Activated CD4-positive, alpha-beta memory T cell treated with anti-CD3 and anti-CD28 coated beads for 36 hours (primary cell): ENCODE results near the gene CADM3. TPM values are rescaled to one million over a fixed set of nuclear protein-coding genes. Genes with fewer than 3 reads are reported as not detected.
A peak's percentile ranks its signal among the peaks of the same experiment; 100 is the strongest.

Experiments used
- CTCF ChIA-PET: fragments of 350-600 bp; sonication (Branson Sonifier 250); formaldehyde crosslinking; loops from one replicate; lab custom pipeline; 2021; ENCODE audit warnings: antibody characterized with exemption, inconsistent platforms; lab: Charles Lee
- POLR2A ChIA-PET: fragments of 350-600 bp; sonication (Branson Sonifier 250); formaldehyde crosslinking; loops from one replicate; lab custom pipeline; 2021; ENCODE audit warnings: antibody characterized with exemption; lab: Charles Lee
- DNase-seq: peaks from one replicate; pipeline ENCODE4 v3.0.0-alpha.2; 2020
- H3K27ac Mint-ChIP-seq: one replicate; pipeline ENCODE4 v1.8.0; 2021; ENCODE audit warnings: mixed read lengths
- H3K27me3 Mint-ChIP-seq: one replicate; pipeline ENCODE4 v1.8.0; 2021; ENCODE audit warnings: mixed read lengths
- H3K36me3 Mint-ChIP-seq: one replicate; pipeline ENCODE4 v1.8.0; 2021; ENCODE audit warnings: mixed read lengths
- H3K4me1 Mint-ChIP-seq: one replicate; pipeline ENCODE4 v1.8.0; 2021; ENCODE audit warnings: low read depth, mixed read lengths
- H3K4me3 Mint-ChIP-seq: one replicate; pipeline ENCODE4 v1.8.0; 2021; ENCODE audit warnings: mild to moderate bottlenecking, mixed read lengths
- H3K9me3 Mint-ChIP-seq: one replicate; pipeline ENCODE4 v1.8.0; 2021; ENCODE audit warnings: mixed read lengths
- intact Hi-C: fragments of 100-400 bp; cut with micrococcal nuclease; formaldehyde crosslinking; loops from one replicate; pipeline ENCODE4 v1.15.1; 2023
- total RNA-seq, 2 experiments: library from RNA; stranded (reverse); gene quantifications; one replicate each; pipeline ENCODE4 v1.2.3, GENCODE V29; 2021

CADM3 gene
- total RNA-seq, 2 experiments from 2014 or later, result not detected

DNA sequence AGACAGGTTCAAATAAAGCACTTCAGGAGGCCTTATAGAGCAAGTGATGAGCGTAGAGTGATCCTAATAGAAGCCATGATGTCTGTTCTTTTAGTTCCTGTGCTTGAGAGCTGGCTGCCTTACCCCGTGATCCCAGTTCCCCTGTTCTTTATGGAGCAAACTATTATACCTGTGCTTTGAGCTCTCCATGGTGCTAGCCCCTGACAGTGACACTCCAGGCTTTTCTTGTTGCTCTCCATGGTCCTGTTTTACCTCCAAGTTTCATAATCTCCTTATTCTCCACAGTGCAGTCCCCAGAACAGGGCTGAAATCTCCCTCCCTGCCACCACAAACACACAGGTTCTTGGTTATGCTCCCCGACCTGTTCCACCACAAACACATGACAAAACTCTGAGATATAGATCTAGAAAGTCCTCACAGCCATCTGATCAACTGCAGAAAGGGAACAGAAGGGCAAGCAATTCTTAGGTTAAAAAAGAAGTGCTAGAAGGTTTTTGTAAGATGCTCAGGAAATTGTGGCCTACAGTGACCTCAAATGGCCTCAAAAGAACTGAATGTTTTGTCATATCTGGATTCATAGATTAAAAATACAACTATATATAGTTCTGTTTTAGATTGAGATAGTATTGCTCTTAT is 6.0 kb downstream of the CADM3 start:
- Mint-ChIP-seq H3K27ac (no peak overlapping the region), H3K4me1 (no peaks in the 10 kb centered on the region), H3K9me3 (no peaks in the 10 kb centered on the region), H3K36me3 (no peaks in the 10 kb centered on the region), H3K27me3 (peaks cover 37% of the 10 kb centered on the region), H3K4me3 (no peak overlapping the region)
- ChIA-PET POLR2A (no interaction called here), CTCF (interaction anchor here (1.5 kb wide), 1 partner anchor 19 kb away, joined by 5 read pairs; no protein-coding TSS in a partner anchor)
- intact Hi-C loops, result no loop called here
- peak; percentile 45 for DNase-seq

DNA sequence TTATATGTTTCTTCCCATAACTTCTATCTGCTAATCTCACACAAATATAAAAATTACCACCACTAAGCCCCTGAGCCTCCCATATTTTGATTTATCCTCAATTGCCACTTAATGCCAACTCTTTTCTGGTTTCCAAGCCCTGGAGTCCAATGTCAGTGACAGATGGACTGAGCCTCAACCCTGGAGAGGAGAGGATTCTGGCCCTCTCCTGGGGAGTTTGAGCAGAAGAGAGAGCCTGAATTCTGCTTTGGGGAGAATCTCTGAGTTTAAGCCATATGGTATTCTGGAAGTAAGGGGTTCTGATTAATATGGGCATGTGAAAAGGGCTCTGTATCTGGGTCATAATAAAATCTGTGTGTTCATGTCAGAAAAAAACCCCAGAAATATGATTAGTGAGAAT is 8.5 kb downstream of the CADM3 start:
- ChIA-PET CTCF (interaction anchor here (1.9 kb wide), 1 partner anchor 18 kb away, joined by 10 read pairs; no protein-coding TSS in a partner anchor), POLR2A (no interaction called here)
- Mint-ChIP-seq H3K27ac (no peak overlapping the region), H3K36me3 (no peaks in the 10 kb centered on the region), H3K9me3 (no peaks in the 10 kb centered on the region), H3K4me1 (no peaks in the 10 kb centered on the region), H3K27me3 (peaks cover 29% of the 10 kb centered on the region), H3K4me3 (no peak overlapping the region)
- intact Hi-C loops, result no loop called here
- DNase-seq, result no peak

GRCh38 chr1:159180516-159180915 is 9.1 kb downstream of the CADM3 start:
- Mint-ChIP-seq H3K4me3 (no peak overlapping the region), H3K4me1 (no peaks in the 10 kb centered on the region), H3K27me3 (peaks cover 24% of the 10 kb centered on the region), H3K36me3 (no peaks in the 10 kb centered on the region), H3K27ac (no peak overlapping the region), H3K9me3 (no peaks in the 10 kb centered on the region)
- ChIA-PET POLR2A (no interaction called here), CTCF (no interaction called here)
- intact Hi-C loops, result no loop called here
- no peak for DNase-seq

DNA sequence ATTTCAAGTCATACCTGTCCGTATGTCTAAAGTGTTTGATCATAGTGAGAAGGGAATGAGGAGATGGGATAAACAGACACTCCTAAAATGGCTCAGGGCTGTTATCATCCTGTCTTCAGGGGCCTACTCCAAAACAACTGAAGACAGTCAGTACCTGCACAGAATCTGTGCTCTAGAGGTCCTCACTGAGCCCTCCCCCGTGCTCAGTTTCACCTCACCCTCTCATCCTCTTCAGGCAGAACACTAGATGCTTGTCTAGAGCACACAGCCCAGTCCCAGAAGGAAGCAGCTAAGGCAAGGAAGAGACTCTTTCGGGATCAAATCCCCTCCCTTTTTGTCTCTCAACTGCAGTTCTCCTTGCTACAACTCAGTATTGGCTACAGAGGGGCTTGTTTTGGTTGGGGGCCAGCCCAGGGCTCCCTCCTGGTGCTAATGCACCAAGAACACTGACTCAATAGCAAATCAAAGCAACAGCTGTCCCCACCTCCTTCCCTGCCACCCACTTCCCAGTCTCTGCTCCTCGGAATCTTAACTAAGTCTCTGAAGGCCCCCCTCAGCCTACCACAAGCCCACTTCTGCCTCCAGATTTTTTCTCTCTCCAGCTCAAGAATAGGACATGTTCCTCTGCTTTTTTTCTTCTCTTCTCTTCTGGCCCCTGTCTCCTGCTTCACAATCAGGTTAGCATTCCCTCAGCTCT is 10.1 kb downstream of the CADM3 start:
- H3K4me1 Mint-ChIP-seq, result no peaks in the 10 kb centered on the region
- no peak overlapping the region for H3K27ac Mint-ChIP-seq
- H3K9me3 Mint-ChIP-seq, result no peaks in the 10 kb centered on the region
- no peak for DNase-seq
- no peaks in the 10 kb centered on the region for H3K36me3 Mint-ChIP-seq
- H3K4me3 Mint-ChIP-seq, result no peak overlapping the region
- ChIA-PET CTCF (interaction anchor here (1.0 kb wide), 1 partner anchor 20 kb away, joined by 3 read pairs; no protein-coding TSS in a partner anchor), POLR2A (no interaction called here)
- H3K27me3 Mint-ChIP-seq, result peaks cover 27% of the 10 kb centered on the region
- intact Hi-C loops, result no loop called here

DNA sequence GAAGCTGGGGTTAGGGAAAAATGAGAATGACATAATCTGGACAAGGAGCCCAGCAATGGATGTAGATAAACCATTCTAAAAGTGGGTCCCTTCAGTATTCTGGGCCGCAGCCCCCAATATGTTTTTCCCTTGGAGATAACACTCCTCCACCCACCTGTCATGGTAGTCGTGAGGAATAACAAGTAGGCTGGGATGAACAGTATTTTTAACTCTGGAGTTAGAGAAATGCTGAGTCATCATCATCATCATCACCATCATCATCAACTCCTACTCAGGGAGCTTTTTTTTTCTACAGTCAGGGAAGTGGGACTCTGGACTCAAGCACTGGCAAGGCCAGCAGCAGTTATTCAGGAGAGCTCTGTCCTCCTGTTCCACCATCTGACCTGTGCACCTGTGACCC is 12.8 kb downstream of the CADM3 start:
- CTCF ChIA-PET, result interaction anchor here (1.0 to 1.4 kb wide), 2 partner anchors 24 to 30 kb away, joined by 3 read pairs; no protein-coding TSS in a partner anchor

GRCh38 chr1:159185121-159185520 is 13.7 kb downstream of the CADM3 start:
- no peak for DNase-seq
- CTCF ChIA-PET, result no interaction called here
- Mint-ChIP-seq H3K36me3 (no peaks in the 10 kb centered on the region), H3K27ac (no peak overlapping the region), H3K4me3 (no peak overlapping the region), H3K9me3 (no peaks in the 10 kb centered on the region), H3K27me3 (peaks cover 53% of the 10 kb centered on the region), H3K4me1 (peaks cover 12% of the 10 kb centered on the region)
- POLR2A ChIA-PET, result no interaction called here
- intact Hi-C loops, result no loop called here

More for the DNA sequence above, 12.8 kb downstream of the CADM3 start:
- Mint-ChIP-seq H3K4me1 (peaks cover 12% of the 10 kb centered on the region), H3K9me3 (no peaks in the 10 kb centered on the region), H3K4me3 (no peak overlapping the region), H3K27ac (no peak overlapping the region), H3K27me3 (peaks cover 44% of the 10 kb centered on the region), H3K36me3 (no peaks in the 10 kb centered on the region)
- intact Hi-C loops, result no loop called here
- POLR2A ChIA-PET, result no interaction called here
- no peak for DNase-seq

GRCh38 chr1:159187033-159187432 is 15.6 kb downstream of the CADM3 start:
- no peaks in the 10 kb centered on the region for H3K9me3 Mint-ChIP-seq
- H3K4me1 Mint-ChIP-seq, result peaks cover 12% of the 10 kb centered on the region
- CTCF ChIA-PET, result interaction anchor here (1.6 kb wide), 1 partner anchor 11 kb away, joined by 4 read pairs; no protein-coding TSS in a partner anchor
- POLR2A ChIA-PET, result no interaction called here
- intact Hi-C loops, result no loop called here
- H3K27me3 Mint-ChIP-seq, result peaks cover 53% of the 10 kb centered on the region
- no peak for DNase-seq
- H3K36me3 Mint-ChIP-seq, result no peaks in the 10 kb centered on the region
- no peak overlapping the region for H3K4me3 Mint-ChIP-seq
- H3K27ac Mint-ChIP-seq, result no peak overlapping the region

DNA sequence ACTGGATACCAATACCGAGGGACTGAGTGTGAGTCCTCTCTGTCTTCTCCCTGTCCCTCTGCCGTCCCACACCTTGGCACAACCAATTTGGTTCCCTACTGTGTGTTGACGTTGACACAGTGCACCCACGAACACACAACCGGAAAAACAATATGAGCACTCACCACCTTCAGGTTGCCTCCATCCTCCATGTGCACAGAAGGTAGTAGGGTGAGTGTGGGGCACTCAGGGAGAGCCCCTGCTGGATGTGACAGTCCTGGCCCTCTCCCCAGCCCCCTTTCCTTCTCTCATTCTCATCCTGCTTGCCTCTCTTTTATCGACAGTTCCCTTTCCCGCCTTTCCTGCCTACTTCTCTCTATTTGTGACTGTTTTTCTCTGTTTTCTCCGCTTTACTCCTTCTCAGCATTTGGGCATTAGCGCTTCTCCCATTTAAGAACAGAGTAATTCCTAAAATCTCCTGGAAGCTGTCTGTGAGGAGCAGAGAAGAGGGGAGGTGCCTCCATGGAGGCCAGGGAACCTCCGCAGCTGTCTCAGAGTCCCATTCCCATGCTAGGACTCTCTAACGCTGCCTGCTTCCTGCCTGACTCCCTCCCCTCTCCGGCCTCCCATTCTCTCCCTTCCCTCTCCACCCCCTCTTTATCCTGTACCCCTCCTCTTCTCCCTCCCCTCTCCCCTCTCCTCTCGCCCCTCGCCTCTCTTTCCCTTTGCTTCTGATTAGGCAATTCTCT is 16.4 kb downstream of the CADM3 start:
- Mint-ChIP-seq H3K9me3 (no peaks in the 10 kb centered on the region), H3K36me3 (no peaks in the 10 kb centered on the region), H3K27ac (no peak overlapping the region), H3K4me3 (no peak overlapping the region), H3K27me3 (peaks cover 51% of the 10 kb centered on the region), H3K4me1 (peaks cover 12% of the 10 kb centered on the region)
- intact Hi-C loops, result no loop called here
- CTCF ChIA-PET, result interaction anchor here (1.1 kb wide), 1 partner anchor 26 kb away, joined by 4 read pairs; no protein-coding TSS in a partner anchor
- POLR2A ChIA-PET, result no interaction called here
- no peak for DNase-seq

- intact Hi-C loops, result no loop called here
- no peaks in the 10 kb centered on the region for H3K36me3 Mint-ChIP-seq
- POLR2A ChIA-PET, result no interaction called here
- CTCF ChIA-PET, result interaction anchor here (1.1 kb wide), 1 partner anchor 26 kb away, joined by 4 read pairs; no protein-coding TSS in a partner anchor
- H3K27ac Mint-ChIP-seq, result no peak overlapping the region
- no peak overlapping the region for H3K4me3 Mint-ChIP-seq
- no peaks in the 10 kb centered on the region for H3K9me3 Mint-ChIP-seq
- H3K4me1 Mint-ChIP-seq, result peaks cover 12% of the 10 kb centered on the region
- DNase-seq, result peak; percentile 26
- peaks cover 50% of the 10 kb centered on the region for H3K27me3 Mint-ChIP-seq
These were observed 17.0 kb downstream of the CADM3 start for GRCh38 chr1:159188375-159188788.

GRCh38 chr1:159190441-159190840 is 19.0 kb downstream of the CADM3 start:
- peaks cover 54% of the 10 kb centered on the region for H3K27me3 Mint-ChIP-seq
- DNase-seq, result no peak
- no peak overlapping the region for H3K4me3 Mint-ChIP-seq
- ChIA-PET POLR2A (no interaction called here), CTCF (interaction anchor here (1.1 kb wide), 2 partner anchors 20 to 21 kb away, joined by 3 to 4 read pairs; no protein-coding TSS in a partner anchor)
- H3K9me3 Mint-ChIP-seq, result no peaks in the 10 kb centered on the region
- H3K4me1 Mint-ChIP-seq, result peaks cover 12% of the 10 kb centered on the region
- intact Hi-C loops, result no loop called here
- no peaks in the 10 kb centered on the region for H3K36me3 Mint-ChIP-seq
- H3K27ac Mint-ChIP-seq, result no peak overlapping the region

DNA sequence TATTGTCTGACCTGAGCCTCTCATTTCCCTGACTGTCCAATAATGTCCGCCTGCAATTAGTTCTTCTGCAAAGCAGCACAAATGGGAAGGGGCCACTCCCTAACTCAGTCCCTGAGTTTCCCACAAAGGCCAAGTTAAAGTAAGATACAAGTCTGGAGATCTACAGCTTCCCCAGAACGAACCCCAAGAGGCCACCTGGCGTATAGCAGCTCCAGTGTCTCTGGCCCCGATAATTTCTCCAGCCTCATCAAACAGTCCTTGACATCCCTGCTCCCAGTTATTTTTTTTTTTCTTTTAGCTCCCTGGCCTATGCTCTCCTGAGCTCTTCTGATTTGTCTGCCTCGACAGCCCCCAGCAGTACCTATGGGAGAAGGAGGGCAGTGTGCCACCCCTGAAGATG is 25.1 kb downstream of the CADM3 start:
- DNase-seq, result no peak
- intact Hi-C loops, result loop anchor here (5.0 kb wide), 1 partner anchor 34 kb away; no protein-coding TSS in a partner anchor
- Mint-ChIP-seq H3K27ac (no peak overlapping the region), H3K4me3 (no peak overlapping the region), H3K4me1 (peaks cover 2% of the 10 kb centered on the region), H3K27me3 (peaks cover 35% of the 10 kb centered on the region), H3K9me3 (no peaks in the 10 kb centered on the region), H3K36me3 (no peaks in the 10 kb centered on the region)
- CTCF ChIA-PET, result interaction anchor here (0.8 to 4.9 kb wide), 7 partner anchors 12 to 64 kb away, joined by 3 to 51 read pairs (median 36); no protein-coding TSS in a partner anchor
- POLR2A ChIA-PET, result no interaction called here
